NCI-H2171 treated with DMSO at 0.1 percent for 48 hours (cell line): Measurements from ENCODE around the gene OLFML2B.
A peak's percentile ranks its signal among the peaks of the same experiment; 100 is the strongest.

Source experiments
- DNase-seq: peaks from one replicate; lab custom pipeline; 2025; lab: John Stamatoyannopoulos, UW

The OLFML2B gene

GRCh38 chr1:161978011-161978790 is 45.5 kb downstream of the OLFML2B start:
- DNase-seq = peak; percentile 92

DNA sequence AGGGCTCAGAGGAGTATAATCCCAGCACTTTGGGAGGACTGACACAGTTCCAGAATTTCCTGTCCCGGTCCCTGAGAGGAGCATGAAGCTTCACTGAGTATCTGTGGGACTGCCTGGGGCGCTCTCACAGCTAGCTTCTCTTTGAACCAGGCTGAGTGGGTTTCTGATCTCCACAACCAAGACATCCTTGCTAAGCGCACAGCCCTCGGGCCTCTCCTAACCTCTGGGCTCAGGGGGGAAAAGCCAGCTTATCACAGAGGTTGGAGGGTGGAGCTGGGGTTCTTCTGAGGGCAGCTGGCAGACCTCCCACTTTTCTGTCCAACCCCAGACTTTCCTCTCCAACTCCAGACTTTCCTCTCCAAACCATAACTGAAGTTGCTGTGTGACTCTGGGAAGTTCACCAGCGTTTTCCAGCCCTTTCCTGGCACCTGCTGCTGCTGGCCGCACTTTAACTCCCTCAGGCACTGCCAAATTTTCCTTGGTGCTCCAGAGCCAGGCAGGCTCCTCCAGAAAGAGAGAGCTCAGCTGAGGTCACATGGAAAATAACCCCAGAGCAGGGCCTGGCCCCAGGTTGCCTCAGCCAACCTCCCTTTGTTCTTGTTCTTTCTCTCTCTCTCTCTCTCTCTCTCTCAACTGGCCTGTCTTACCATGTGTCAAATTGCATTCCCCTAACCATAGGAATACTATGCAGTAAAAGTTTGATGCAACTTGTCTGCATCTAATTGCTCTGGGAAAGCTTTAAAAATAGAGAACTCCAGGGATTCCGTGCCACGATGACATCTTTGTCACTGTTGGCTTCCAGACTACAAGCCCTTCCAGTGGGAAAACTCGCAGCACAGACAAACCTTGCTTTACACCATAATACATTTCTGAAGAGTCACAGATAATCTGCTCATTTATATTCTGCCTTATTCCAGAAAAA is 49.5 kb downstream of the OLFML2B start:
- no peak for DNase-seq

DNA sequence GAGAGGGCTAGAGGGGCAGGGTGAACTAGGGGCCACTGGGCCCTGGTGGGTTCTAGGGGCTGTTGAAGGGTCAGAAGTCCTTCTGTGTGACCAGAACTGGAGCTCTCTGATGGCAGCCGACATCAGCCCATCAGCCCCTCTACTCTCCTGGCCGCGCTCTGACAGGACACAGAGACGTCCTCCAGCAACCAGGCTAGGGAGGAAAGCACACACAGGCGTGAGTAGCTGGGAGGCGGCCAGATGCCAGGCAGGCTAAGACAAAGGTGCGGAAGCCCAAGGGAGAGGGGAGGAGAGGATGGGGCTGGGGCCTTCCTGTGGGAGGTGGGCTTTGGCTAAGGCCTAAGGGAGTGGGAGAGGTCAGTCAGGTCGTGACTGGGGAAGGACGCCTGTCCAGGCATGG is 50.8 kb downstream of the OLFML2B start:
- DNase-seq = no peak

GRCh38 chr1:161970633-161971032 is 53.0 kb downstream of the OLFML2B start:
- DNase-seq = no peak

DNA sequence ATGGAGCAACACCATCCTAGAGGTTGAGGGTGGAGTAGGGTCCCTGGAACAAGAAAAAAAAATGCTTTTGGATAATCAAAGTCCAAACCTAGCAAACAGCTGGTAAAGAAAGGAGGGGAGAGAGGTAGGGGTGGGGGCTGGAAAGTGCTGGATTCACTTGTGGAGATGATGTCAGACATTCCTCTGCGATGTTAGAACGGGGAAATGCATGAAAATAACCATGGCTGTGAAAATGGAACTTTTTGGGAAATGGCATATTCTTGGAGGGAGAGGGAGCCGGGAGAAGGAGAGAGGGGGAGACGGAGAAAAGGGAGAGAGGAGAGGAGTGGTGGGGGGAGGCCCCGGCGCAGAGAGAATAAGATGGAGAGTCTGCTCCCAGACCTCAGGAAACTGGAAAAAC is 53.6 kb downstream of the OLFML2B start:
- no peak for DNase-seq

DNA sequence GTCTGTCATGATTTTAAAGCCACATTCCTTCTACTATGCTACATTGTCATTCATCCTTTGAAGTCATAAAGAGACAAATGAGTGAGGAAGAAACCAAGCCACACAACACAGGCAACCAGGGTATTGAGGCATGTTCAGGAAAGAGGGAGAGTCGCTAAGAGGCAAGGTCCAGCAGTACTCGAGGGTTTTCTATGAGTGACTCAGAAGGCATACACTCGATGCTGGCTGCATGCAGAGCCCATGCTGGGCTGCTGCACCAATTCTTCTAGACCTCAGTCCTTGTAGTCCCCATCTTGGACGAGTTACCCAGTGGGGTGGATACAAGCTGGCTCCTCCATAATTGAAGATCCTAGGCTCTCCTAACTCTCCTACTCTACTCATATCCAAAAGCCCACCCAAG is 57.6 kb downstream of the OLFML2B start:
- no peak for DNase-seq

GRCh38 chr1:161962091-161962887 is 61.4 kb downstream of the OLFML2B start:
- no peak for DNase-seq

GRCh38 chr1:161958425-161958824 is 65.2 kb downstream of the OLFML2B start:
- DNase-seq = no peak

- DNase-seq = no peak
These were observed 66.7 kb downstream of the OLFML2B start for GRCh38 chr1:161956930-161957329.

GRCh38 chr1:161956097-161956496 is 67.6 kb downstream of the OLFML2B start:
- no peak for DNase-seq

DNA sequence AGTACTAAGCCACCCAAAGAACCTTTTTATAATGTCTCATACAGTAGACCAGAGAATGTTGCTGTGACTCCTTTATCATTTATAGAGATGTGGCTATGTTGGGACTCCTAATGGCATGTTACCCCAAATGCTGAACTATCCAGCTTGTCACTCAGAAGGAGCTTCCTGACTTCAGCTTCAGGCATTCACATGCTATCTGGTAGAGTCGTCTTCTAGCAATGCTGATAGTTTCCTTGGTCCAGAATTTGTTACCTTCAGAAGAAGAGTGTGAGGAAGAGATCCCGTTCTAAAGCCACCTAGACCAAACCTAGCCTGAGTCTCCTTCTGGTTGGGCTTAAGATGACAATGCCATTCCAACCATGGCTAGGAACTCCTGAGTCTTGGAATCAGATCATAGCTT is 68.1 kb downstream of the OLFML2B start:
- DNase-seq = no peak

DNA sequence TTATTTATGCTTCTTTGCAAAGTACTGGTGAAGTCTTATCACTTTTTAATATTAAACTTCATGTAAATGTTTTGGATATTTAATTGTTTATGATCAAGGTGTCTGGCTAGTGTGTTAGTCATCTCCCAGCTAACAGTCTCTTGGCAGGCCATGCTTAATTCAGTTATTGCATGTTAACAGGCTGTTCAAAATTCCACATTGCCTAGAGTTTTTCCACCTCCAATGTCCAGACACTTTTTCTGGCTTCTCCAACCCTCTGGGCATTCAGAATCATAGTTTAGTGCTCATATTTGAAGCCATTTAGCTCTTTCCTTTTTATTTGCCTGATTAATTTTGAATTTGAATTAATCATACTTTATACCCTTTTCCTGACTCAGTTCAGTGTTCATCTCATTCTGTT is 69.2 kb downstream of the OLFML2B start:
- no peak for DNase-seq

DNA sequence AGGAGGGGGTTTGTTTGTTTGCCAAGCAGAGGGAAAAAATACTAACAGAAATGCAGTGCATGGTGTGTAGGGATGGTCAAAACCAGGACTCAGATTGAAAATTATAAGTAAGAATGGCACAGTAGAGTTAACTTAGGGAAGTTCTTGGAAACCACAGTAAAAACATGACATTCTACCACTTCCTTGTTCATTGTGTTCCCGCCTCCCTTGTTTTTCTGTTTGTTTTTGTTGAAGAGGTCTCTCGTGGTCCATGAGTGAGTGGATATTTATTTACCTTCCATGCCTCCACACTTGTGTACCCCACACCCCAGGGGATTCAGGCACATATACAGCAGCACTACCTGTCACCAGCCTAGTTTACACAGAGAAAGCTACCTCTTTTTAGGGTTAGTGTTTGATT is 69.6 kb downstream of the OLFML2B start:
- no peak for DNase-seq

DNA sequence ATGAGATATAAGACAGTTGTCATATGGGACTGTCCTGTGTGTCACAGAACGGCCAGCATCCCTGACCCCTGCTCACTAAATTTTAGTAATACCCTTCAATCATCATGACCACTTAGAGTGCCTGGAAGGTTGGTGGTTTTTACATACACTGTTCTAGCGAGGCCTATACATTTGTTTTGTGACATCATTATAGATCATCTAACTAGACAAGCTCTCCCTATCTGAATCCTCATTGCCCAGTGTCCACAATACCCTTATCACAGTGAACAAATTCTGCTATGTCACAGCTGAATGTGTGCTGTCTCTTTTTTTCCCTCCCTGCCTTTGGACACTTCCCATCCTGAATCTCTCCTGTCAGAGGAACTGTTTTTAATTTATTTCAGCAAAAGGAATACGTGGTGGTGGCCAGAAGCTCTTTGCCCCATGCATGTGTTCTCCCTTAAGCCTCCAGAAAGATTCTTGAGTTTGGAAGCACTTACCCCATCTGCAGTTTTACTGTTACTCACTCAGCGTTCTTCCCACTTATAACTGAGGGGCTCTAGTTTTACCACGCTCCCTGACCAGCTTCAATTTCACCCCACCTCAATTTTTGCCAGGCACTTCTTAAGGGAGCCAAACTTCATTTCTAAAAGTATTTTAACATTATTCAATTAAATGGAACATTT is 70.3 kb downstream of the OLFML2B start:
- DNase-seq = no peak

GRCh38 chr1:161952607-161953172 is 71.0 kb downstream of the OLFML2B start:
- no peak for DNase-seq

- DNase-seq = no peak
These were observed 72.0 kb downstream of the OLFML2B start for GRCh38 chr1:161951646-161952045.

- no peak for DNase-seq
These were observed 73.3 kb downstream of the OLFML2B start for GRCh38 chr1:161950377-161950776.

DNA sequence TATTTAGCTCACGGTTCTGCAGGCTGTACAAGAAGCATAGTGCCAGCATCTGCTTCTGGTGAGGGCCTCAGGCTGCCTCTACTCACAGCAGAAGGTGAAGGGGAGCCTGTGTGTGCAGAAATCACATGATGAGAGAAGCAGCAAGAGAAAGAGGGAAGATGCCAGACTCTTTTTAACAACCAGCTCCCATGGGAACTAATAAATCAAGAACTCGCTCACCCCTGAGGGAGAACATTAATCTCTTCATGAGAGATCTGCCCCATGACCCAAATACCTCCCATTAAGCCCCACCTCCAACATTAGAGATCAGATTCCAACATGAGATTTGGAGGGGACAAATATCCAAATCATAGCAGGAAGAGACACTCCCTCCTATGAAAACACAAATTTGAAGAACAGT is 74.1 kb downstream of the OLFML2B start:
- peak; percentile 43 for DNase-seq

DNA sequence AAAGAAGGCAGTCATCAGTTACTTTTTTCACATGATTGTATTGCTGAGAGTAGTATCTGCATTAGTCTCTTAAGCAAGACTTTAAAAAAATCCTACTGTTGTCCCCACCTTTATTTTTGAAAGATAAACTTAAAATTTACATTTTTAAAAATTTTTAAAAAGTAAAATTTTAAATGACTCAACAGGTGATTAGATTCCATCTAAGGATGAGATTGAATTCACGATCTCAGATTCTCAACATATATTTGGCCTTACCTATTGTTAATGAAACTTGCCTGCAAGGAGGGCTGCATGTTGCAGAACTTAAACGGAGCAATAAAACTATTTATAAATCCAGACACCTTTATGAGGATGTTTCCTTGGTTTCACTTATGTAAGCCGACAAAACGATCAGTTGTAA is 75.2 kb downstream of the OLFML2B start:
- DNase-seq = no peak

GRCh38 chr1:161946071-161946987 is 77.3 kb downstream of the OLFML2B start:
- no peak for DNase-seq
